ENCODE data around the gene PPM1L.

- TF ChIP-seq, protein P1, sequence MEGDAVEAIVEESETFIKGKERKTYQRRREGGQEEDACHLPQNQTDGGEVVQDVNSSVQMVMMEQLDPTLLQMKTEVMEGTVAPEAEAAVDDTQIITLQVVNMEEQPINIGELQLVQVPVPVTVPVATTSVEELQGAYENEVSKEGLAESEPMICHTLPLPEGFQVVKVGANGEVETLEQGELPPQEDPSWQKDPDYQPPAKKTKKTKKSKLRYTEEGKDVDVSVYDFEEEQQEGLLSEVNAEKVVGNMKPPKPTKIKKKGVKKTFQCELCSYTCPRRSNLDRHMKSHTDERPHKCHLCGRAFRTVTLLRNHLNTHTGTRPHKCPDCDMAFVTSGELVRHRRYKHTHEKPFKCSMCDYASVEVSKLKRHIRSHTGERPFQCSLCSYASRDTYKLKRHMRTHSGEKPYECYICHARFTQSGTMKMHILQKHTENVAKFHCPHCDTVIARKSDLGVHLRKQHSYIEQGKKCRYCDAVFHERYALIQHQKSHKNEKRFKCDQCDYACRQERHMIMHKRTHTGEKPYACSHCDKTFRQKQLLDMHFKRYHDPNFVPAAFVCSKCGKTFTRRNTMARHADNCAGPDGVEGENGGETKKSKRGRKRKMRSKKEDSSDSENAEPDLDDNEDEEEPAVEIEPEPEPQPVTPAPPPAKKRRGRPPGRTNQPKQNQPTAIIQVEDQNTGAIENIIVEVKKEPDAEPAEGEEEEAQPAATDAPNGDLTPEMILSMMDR (IDR thresholded peaks at IDR 0.05; ENCODE audit: low read length), result no peak
- no peak for TF ChIP-seq EZH2phosphoT487 (IDR thresholded peaks at IDR 0.05; ENCODE audit: low read length)
Observed at GRCh38 chr3:160815280-160815679, 59.2 kb downstream of the PPM1L start.
